CMK (cell line): ENCODE measurements around the gene TRIM37.

Experiments used
- DNase-seq: peaks from one replicate; pipeline ENCODE4 v3.0.0-alpha.2; 2010; ENCODE audit warnings: low read depth

TRIM37 gene

DNA sequence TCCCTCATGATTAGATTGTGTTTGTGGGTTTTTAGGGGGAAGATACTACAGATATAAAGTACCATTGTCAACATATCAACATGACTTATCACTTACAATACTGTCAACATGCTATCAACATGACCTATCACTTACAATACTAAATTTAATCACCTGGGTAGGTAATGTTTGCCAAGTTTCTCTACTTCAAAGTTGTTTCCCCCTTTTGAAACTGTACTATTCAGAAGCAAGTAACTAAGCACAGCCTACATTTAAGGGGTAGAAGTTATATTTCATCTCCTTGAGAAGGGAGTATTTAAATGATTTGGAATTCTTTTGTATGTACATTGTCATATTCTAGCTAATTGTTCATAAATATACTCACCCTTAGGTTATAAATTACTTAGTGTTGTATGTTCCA lies 68.7 kb downstream of the TRIM37 start:
- DNase-seq = no peak

DNA sequence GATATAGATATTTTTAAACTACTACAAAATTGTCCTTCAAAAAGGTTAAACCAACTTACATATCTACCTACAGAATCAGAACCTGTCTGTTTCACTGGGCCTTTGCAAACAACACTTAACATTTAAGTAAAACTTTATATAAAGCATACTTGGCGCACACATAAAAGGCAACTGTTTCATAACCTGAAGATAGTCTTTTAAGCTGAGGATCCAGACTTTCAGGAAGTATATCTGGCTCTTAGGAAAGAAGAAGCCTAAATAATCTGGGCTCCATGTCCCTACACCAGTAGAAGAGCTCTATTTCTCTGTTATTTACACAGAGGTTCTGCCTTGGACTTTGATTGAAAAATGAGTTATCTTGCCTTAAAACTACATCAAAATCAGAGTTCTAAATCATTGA lies 75.9 kb downstream of the TRIM37 start:
- no peak for DNase-seq

DNA sequence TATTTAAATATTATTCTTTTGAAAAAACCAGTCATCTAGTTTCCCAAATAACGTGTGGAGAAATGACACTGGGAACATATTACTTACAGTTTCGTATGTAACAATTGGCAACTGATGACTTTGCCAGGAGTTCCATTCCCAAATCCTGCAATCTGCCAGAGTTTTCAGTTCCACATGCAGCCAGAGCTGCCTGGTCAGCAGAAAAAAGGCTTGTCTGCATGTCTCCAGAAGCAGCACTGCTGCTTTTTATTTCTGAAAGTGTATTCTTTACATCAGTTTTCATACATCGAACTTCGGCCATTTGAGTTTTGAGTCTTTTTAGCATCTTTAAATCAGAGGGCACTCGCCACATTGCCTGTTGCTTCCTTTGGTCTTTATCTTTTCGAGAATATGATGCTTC lies 78.4 kb downstream of the TRIM37 start:
- DNase-seq = no peak

DNA sequence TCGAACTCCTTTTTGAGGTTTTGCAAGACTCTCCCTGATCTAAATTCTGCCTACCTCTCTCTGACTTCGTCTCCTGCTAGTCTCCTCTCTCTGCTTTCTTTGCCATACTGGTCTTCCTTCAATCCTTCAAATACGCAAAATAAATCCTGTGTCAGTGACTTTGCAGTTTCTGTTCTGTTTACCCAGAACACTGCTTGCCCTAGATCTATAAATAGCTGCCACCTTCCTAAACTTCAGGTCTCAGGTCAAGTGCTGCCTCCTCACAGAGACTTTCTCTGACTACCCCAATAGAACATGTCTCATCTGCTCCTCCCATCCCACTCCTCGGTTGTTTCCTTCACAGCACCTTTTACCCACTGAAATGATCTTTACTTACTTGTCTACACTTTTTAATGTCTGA lies 78.9 kb downstream of the TRIM37 start:
- DNase-seq = no peak

DNA sequence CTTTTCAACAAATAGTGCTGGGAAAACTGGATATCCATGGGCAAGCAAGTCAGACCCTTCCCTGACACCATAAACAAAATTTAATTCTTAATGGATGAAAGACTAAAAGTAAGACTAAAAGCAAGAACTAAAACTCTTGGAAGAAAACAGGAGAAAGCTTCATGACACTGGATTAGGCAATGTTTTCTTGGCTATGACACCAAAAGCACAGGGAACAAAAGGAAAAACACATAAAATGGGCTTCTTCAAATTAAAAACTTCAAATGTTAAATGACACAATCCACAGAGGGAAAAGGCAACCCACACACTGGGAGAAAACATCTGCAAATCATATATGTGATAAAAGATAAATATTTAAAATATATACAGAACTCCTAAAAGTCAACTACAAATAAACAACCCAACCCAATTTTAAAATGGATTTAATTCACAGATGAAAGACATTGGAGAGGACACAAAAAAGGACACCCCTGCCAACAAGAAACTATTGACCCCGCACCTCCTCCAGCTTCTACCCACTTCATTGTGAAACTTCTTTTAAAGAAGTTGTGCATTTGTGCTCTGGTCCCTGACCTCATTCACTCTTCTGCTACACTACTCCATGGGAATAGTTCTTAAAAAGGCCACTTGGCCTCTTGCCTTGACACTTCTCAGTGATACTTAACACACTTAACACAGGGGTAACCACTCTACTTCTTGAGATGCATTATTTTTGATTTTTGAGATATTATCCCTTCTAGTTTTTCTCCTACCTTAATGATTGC lies 80.3 kb downstream of the TRIM37 start:
- no peak for DNase-seq

DNA sequence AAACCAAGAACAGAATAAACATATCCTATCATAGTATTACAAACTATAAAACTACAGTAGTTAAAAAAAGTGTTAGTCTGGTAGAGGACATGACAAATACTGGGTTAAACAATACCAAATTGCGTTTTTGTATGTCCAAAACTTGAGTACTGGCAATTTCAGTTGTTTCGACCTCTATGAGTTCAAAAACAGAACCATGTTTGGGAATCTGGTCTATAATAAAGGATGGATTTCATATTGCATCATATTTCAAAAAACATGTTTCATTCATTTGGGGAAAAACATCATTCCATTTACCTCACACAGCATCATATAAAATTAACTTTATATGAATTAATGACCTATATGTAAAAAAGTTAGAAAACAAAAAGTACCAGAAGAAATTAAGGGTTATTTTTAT lies 81.8 kb downstream of the TRIM37 start:
- no peak for DNase-seq

DNA sequence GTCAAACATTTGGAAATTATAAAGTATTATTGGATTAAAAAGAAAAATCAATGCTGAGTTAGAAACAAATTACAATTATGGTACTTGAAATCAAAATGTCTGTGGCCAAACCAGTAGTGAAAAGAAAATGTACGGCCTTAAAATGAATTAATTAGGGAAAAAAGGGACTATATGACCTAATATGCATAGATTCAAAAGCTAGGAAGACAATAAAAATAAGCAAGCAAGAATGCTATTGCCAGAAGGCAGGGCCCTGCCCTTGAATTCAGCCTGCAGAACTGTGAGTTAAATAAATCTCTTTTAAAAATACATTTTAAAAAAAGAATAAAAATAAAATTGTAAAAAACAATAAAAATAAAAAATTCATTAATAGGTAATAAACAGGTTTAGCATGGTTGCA lies 88.7 kb downstream of the TRIM37 start:
- DNase-seq = no peak

DNA sequence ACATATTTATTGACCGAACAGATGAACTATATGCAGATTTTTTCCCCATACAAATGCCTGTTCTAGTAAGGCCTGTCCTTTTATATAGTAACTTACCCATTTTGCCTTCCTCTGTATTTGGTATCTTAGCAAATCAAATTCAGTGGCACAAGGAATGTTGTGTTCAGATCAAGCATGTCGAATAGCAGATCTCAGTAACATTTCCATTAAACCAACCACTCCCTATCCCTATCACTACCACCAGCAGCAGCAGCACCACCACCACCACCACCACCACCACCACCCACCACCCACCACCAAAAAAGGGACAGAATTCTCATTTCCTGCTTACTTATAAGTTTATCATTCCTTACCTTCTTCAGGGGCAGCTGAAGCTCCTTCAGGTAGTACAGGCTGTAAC lies 94.7 kb downstream of the TRIM37 start:
- no peak for DNase-seq

DNA sequence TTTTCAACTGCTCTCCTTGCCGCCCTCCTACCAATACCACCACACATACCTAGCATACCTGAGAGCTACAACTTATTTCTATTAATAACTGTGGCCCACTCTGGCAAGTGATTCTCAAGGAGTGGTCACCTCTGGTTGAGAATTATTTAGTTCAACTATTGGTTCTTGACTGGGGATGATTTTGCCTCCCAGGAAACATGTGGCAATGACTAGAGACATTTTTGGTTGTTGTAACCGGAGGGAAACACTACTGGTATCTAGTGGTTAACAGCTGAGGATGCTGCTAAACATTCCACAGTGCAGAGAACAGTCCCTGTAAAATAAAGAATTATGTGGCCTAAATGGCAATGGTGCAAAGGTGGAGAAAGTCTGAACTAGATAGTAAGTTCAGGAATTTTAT lies 96.7 kb downstream of the TRIM37 start:
- no peak for DNase-seq

DNA sequence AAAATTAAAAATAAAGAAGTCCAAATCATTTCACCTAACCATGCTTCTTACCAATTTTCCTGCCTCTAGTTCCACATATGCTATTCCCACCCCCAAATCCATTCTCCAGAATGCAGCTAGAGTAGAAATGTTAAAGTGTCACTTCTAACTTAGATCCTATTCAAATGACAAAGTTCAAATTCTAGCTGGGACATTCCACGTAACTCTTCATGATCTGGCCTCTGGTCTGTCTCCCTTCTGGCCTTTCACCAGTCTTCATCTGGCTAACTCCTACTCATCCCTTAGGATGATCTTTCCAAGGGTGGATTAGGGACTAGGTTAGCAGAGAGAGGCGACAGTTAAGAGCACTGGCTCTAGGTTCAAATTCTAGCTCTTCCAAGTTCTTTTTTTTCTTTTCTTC lies 97.9 kb downstream of the TRIM37 start:
- DNase-seq = no peak

DNA sequence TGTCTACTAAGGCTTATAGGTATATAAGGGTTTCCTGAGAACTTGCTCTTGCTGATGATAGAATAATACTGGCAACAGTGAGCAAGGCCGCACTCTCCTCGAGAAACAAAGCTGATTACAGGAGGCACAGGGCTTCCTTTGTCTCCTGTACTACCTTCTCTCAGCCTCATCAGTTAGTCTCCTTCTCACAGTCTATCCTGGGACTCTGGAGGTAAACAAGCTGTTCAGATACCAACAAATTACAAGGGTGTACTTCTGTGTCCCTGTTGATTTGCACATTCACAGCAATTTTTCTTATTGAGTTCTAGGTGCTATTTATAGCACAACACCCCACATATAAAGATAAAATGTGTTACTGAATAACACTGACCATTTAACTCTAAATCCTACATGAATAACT lies 98.7 kb downstream of the TRIM37 start:
- no peak for DNase-seq

DNA sequence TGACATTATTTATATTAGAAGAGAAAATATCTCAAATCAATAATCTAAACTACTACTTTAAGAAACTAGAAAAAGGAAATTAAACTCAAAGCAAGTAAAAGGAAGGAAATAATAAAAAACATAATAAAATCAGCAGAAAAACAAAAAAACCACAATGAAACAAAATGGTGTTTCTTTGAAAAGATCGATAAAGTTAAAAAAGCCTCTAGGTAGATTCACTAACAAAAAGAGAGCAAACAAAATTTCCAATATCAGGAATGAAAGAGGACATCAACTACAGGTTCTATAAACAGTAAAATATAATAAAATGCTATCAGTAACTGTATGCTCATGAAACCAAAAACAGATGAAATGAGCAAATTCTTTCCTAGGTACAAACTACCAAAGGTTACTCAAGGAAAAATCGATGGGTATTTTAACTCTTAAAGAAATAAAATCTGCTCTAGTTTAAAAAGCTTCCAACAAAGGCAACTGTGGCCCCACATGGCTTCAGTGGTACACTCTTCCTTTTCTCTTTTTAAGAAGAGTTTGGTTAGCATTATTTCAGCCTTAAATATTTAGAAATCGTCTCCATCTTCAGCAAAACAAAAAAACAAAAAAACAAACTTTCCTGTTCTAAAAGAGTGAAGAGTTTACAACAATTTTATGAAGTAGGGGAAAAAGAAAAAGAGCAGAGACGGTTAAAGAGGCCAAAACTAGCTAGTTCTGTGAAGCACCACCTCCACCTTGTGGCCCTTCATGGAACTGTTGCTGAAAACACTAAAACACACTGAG lies 102.2 kb downstream of the TRIM37 start:
- DNase-seq = peak; percentile 35

DNA sequence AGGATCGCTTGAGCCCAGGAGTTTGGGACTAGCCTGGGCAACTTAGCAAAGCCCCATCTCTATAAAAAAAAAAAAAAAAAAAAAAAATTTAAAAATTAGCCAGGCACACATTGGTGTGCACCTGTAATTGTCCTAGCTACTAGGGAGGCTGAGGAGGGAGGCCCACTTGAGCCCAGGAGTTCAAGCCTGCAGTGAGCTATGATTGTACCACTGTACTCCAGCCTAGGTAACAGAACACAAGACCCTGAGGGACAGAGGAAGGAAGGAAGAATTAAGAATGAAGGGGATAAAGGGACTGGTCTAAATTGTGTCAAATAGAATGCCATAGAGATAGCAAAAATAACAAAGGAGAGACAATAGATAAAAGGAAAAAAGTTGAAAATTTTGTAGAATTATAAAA lies 102.8 kb downstream of the TRIM37 start:
- no peak for DNase-seq

DNA sequence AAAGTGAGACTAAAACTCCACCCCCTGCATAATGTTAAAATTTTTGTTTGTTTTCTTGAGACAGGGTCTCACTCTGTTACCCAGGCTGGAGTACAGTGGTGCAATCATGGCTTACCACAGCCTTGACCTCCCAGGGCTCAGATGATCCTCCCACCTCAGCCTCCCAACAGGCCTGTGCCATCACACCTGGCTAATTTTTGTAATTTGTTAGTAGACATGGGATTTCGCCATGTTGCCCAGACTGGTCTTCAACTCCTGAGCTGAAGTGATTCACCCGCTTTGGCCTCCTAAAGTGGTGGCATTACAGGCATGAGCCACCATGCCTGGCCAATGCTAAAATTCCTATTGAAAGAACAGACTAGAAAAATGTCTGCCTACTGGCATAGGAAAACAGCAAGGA lies 103.8 kb downstream of the TRIM37 start:
- no peak for DNase-seq

DNA sequence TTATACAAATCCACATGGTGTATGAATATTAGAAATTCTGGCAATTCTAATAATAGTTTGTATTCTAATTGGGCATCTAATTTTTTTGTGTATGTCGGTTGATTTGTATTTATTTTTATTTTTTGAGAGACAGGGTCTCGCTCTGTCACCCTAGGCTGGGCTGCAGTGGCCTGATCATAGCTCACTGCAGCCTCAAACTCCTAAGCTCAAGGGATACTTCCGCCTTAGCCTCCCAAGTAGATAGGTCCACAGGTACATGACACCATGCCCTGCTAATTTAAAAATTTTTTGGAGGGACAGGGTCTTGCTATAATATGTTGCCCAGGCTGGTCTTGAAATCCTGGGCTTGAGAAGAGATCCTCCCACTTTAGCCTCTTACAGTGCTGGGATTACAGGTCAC lies 104.6 kb downstream of the TRIM37 start:
- no peak for DNase-seq

DNA sequence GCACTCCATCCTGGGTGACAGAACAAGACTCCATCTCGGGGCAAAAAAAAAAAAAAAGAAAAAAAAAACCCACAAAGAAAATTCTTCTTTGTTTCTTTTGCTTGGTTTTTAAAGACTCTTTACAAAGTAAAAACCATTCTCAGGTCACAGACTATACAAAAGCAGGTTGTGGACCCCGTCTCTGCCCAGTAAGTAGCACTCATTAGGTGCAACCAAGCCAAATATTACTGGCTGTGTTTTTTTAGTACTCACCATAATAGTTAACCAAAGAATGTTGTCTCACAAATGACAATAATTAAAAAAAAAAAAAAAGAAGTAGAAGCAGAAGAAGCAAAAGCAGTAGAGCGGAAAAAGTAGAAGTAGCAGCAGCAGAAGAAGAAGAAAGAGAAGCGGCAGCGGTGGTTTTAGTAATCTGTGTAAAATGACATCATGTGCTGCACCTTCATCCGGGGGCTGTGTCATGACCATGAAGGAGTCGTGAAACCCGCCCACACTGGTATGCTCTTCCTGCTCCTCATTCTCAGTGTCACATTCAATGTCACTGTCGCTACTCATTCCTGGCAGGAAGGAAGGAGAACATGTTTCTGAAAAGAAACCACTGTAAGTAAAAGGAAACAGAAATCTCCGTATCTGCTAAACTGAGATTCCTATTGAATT lies 105.4 kb downstream of the TRIM37 start:
- peak; percentile 35 for DNase-seq

DNA sequence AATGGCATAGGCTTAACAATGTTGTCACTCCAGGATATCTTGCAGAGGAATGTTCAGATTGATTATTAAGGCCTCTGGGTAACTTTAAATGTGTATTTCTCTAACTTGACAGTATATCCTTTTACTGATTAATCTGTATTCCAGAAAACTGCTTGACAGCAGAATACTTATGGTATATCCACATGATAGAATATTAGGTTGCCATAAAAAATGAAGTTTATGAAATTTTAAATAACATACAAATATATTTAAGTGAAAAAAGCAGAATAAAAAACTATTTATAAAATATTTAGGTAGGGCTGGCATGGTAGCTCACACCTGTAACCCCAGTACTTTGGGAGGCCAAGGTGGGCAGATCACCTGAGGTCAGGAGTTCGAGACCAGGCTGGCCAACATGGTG lies 106.7 kb downstream of the TRIM37 start:
- no peak for DNase-seq

DNA sequence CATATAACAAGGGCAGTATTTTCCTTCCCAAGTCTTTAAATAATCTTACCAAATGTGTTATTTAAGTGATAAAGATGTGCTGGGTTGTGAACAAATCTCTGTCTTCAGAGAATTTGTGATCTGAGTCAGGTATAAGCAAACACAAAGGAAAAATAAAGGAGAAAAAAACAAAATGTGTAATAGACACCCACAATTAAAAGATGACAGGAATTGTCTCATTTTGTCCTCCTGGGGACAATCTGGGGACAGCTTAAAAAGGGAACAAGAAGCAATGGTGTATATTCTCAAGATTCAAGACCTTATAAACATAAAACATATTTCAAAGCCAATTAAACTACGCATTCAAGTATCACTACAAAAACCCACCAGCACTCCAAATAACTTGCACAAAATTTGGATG lies 107.2 kb downstream of the TRIM37 start:
- no peak for DNase-seq

DNA sequence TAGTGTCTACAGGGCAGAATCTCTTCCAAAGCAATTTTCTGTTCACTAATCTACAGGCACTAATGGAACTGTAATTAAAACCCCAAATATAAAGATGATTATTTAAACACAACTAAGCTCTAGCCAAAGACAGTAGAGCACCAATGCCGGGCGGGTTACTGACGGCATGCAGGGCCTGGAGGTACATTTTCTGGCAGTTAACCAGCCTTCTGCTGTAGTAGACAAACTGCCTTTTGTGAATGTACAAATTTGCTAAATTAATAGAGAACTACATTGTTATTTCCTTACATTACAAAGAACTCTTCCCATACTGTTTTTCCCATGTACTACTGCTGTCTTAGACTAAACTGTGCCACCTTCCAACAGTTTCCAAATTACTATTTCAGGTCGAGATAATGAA lies 107.8 kb downstream of the TRIM37 start:
- DNase-seq = no peak

DNA sequence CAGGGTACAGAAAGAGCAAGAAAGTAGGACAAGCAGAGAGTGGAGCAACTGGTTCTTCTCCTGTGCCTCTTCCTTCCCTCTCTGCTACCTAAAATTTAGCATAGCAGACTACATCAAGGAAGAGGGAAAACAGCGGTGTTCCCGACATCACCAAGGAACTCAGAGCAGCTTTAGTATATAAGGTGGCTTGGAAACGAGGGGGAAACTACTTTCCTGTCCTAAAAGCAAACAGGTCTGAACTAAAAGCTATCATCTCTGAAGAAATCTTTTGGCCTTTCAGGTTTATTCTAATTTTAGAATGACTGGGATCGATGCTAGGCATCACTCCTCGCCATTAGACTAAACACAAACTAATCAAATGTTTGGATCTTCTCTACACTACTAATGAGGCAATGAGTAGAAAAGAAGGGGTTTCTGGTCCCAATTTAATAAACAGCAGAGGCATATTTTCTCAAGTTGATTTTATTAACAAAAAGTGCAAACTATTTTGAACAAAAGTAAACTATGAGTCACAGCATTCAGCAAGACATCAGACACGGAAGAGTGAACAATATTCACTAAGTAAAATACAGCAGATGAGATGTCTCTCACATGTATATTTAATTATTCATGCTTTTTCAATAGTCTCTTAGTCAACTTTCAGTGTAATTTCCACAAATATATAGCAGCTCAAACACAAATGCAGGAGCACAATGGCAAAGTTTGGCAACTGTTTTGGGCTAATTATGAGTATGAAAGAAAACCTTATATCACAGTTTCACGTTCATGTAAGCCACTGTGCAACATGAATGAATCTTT lies 108.7 kb downstream of the TRIM37 start:
- DNase-seq = no peak

DNA sequence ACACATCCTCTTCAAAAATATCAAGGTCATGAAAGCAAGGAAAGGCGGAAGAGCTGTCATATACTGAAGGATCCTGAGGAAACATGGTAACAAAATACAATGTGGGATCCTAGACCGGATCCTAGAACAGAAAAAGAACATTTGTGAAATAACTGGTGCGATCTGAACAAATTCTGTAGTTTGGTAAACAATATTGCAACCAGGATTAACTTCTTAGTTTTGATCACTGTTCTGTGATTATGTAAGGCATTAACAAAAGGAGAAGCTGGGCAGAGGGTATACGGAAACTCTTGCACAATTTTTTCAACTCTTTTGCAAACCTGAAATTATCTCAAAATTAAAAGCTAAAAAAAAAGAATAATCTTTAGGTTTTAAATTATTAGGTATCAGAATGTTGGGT lies 109.7 kb downstream of the TRIM37 start:
- no peak for DNase-seq

DNA sequence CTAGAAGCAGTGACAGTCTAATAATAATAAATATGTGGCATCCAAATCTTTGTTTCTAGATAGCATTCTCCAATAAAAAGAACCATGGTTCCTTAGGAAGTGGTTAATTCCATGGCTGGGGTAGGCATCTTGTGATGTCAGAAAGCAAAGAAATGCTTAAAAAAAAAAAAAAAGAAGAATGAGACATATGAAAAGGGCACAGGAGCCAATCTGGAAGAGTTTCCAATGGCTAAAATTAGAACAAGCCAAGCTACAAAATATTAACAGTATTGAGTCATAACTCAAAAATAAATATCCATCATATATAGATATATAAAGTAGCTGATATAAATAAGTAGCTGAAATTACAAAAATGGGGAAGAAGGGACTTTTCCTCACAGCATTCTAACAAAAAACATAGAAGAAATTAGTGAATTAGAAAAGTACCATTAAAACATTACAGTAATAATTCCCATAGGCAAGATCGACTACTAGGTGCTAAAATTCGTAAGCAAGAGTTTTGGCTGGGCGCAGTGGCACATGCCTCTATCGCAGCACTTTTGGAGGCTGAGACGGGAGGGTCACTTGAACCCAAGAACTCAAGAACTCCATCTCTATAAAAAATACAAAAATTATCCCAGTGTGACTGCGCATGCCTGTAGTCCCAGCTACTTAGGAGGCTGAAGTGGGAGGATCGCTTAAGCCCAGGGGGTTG lies 111.3 kb downstream of the TRIM37 start:
- DNase-seq = no peak
